GM19099 (cell line): ENCODE measurements around the gene ALDH3A1.

ENCODE experiments used
- POLR2A ChIP-seq: IDR thresholded peaks from 3 replicates; pipeline ENCODE4 v1.6.1; 2011; ENCODE audit warnings: low read depth; ENCODE audit not compliant: insufficient read length; ENCODE audit errors: extremely low read depth

The ALDH3A1 gene

DNA sequence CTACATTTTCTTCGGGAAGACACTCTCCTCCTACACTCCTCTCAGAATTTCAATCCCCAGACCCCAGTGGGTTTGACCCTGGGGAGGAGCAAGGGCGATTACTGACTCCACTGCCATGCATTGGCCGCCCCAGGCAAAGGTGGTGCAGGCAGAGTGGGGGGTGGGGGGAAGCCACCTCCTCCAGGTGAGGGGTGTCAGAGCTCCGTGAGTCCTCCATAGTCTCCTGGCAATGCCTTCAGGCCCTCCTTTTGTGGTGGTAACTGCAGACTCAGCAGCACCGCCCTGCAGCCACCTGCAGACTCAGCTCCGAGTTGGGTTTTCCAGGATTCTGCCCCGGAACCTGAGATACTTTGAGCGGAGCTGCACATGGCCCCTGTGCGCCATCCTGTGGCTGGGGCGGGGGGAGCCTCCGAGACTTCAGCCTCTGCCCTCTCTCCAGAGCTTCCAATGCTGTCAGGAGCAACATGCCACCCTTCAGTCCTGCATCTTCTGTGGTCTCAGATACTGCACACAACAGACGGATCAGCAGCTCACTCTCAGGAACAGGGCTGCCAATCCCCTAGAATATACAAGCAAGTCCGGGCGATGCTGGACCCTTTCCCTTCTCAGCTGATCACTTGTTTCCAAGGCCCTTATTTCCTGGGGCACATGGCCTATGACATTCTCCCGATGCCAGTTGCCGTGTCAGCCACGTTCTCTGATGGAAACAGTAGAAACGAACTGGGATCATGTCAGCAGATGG lies 29.3 kb downstream of the ALDH3A1 start:
- no peak for TF ChIP-seq POLR2A

DNA sequence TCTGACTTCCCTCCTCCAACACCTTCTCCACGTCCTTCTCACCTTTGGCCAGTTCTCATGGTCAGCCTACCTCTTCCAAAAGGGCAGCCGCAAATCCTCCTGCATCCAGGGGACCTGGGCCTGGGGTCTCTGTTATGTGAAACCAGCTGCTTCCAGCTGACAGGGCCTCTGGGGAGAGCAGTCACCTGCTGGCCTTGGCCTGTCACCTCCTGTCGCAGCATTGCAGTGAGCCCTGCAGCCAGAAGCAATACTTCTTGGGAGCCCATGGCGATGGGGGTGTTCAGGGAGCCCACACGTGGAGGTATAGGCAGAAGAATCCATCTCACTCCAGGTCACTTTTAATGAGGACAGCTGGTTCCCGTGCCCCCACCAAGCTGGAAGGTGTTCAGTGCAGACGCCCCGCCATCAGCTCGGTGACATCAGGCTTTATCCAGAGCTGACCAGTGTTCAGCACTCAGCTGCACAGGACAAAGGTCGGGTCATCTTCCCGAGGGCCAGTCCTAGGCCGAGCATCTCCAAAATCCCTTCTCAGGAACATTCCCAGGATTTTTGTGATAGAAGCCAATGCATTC lies 30.0 kb downstream of the ALDH3A1 start:
- no peak for TF ChIP-seq POLR2A

DNA sequence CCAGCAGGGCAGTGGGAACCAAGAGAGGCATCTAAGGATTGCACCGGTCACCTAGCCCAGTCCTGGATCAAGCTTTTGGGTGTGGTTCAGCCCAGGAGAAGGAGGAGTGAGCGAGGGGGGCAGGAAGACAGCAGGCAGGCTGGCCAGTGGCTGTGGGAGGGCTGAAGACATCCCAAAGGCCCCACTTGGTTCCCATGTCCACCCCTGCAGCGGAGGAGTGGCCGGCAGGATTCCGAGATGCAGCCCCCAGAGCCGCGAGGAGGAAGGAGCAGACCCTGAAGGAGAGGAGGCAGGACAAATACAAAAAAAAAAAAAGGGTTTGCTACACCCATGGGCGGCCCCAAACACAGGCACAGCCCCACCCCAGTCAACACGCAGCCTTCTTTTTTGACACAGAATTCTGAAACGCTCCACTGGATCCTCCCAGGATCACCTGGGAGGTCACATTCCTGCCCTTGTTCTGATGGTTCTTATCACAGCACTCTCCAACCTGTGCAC lies 30.6 kb downstream of the ALDH3A1 start:
- TF ChIP-seq POLR2A, result no peak

DNA sequence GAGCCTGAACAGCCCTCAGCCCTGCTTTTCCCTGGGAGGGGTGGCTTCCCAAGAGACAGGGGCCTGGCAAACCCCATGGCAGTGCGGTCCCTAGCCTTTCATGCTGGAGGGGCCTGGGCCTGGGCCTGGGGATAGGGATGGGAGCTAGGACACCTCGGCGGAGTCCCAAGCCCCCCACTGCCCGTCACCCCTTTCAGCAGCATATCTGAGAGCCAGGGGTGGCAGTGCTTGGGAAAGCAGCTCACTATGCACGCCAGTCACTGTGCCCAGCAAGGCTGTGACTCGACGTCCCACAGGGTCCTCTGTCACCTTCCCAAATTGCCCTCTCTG lies 31.1 kb downstream of the ALDH3A1 start:
- no peak for TF ChIP-seq POLR2A

DNA sequence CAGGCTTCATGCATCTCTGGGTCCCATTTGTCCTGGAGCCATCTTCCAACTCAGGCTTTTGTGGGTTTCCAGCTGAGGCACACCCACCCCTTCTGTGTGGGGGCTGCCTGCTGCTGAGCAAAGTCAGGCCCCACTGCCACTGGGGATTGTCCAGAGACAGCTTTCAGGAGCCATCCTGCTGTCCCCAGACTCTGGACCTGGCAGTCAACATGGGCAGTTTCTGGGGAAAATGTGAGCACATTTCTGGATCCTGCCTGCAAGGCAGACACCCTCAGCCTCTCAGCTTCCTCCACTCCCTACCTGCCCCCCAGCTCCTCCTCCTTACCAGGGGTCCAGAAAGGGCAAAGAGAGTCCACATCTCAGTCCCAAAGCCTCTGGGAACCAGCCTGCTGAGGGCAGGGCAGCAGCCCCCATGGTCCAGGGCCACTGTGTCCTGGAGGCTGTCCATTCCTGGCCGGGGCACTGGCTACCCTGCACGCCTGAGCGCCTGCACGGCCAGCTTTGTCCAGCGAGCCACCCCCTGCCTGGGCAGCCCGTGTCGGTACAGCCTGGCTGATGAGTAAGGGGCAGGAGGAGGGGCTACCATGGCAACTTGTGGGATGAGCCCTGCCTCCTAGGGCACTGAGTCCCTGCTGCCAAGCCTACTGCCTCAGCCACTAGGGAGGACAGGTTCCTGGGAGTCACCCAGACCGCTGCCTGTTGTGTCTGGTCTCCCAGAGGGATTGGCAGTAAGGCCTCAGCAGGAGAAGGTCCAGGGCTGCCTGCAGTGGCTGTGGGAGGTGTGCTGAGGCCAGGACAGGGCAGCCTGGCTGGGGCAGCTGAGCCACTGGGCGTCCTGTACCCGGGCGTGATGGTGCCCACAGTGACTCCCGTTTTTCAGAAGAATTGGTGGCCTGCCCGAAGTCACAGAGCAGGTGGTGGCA lies 31.7 kb downstream of the ALDH3A1 start, which contains the start of gene SLC47A2:
SLC47A2 (minus strand) TSS at position 477 of the 923 bp plus-strand sequence; CDS start at position 448, 29 bp downstream.
- TF ChIP-seq POLR2A, result no peak

DNA sequence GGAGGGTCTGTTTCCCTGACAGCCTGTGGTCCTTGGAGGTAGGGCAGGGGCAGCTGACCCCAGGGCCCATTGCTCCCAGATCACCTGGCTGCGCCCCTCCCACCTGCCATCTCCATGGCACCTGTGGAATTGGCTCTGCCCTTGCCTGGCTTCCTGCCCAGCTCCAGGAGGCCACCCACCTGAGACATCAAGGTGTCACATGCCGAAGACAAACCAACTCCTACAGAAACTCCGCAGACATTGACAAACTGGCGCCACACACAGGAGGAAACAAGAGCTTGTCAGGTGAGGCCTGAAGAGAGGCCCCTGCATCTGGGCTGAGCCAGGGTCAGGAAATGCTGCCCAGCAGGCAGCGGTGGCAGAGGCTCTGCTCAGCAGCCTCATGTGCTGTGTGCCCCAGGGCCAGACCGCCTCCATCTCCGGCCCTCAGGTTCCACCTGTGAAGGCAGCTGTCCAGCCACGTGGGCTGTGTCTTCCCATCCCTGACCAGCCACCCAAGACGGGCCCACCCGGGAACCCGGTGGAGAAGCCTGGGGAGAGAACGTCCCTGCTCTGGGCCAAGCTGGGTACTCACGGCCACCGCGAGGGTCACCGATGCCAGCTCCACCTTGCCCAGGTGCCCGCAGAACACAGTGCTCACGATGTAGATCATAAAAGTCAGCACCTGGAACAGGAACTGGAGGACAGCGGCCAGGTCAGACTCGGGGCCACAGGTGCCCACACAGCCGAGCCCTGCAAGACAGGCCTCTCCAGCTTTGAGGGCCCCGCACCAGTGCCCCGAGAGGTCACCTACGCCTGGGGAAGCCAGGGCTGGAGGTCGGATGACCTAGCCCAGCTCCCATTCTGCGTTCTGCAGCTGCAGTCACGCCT lies 33.3 kb downstream of the ALDH3A1 start:
- no peak for TF ChIP-seq POLR2A

DNA sequence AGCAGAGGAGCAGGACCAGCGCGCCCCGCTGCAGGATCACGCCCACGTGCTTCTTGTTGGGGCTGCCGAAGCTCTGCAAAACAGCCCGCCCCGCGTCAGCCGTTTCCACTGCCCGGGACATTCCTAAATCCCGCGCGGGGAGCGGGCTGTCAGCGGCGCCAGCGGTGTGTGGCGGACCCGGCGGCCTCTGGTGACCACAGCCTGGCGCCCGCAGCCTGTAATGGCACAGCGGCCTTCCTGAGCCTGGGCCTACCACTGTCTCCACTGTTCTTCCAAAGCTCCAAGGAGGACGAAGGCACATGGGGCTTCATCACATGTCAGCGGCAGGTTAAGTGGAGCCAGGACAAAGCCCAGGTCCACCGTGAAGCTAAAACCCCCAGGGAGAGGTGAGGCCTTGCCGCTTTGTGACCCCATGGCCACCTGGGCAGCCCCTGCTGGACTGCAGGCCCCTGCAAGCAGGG lies 34.2 kb downstream of the ALDH3A1 start:
- TF ChIP-seq POLR2A, result no peak

DNA sequence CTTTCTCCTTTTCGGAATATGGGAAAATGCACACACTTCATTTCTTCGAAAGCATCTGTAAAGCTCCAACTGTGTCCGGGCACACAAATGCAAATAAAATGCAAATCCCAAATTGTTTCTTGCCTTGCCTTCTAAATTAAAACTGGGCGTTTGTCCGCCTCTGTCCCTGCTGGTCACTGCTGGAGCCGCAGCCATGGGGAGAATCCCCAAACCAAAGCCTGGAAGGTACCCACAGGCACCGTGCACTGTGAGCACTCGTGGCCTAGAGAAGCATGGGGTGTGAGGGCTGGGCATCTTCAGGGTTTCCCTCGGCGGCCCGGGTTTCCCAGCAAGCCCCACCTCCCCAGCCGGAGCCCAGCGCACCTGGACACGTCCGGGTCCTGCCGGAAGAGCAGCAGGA lies 34.6 kb downstream of the ALDH3A1 start:
- TF ChIP-seq POLR2A, result no peak

DNA sequence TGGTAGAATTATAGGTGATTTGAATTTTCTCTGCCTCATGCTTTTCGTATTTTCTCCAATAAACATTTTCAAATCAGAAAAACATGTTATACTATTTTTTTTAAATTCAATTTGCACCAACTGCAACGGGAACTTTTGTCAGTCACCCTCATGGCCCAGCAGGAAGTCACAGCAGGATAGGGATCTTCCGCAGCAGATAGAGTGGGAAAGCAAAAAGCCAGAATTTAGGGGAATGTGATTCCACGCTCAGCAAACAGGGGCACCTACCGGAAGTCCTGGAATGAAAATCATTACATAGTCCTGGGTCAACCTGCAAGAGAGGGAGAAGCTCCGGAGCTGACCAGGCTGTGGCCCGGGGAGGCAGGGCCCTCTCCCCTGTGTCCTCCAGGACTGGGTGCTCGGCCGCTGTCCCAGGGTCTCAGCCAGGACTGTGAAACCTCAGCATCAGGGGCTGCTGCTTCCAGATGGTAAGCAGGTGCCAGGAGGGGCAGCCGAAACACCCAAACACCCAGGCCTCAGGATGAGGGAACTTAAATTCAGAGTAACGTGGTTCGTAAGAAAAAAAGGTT lies 35.6 kb downstream of the ALDH3A1 start:
- TF ChIP-seq POLR2A, result no peak

DNA sequence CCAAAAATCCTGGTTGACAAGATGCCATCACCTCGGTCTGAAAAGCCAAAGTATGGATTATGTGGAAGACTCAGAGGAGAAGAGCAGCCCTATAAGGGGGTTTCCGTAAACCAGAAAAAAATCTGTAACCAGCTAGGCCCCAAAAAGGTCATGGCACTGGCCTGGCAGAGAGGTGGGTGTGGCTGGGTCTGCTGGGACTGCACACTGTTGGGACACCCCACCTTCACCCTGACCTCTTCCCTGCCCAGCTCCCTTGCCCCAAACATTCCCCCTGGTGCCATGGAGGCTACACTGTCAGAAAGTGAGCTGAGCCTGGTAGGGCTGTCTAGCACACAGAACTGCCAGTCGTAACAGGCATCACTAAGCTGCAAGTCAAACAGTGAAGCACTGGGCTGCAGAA lies 38.3 kb downstream of the ALDH3A1 start:
- no peak for TF ChIP-seq POLR2A

DNA sequence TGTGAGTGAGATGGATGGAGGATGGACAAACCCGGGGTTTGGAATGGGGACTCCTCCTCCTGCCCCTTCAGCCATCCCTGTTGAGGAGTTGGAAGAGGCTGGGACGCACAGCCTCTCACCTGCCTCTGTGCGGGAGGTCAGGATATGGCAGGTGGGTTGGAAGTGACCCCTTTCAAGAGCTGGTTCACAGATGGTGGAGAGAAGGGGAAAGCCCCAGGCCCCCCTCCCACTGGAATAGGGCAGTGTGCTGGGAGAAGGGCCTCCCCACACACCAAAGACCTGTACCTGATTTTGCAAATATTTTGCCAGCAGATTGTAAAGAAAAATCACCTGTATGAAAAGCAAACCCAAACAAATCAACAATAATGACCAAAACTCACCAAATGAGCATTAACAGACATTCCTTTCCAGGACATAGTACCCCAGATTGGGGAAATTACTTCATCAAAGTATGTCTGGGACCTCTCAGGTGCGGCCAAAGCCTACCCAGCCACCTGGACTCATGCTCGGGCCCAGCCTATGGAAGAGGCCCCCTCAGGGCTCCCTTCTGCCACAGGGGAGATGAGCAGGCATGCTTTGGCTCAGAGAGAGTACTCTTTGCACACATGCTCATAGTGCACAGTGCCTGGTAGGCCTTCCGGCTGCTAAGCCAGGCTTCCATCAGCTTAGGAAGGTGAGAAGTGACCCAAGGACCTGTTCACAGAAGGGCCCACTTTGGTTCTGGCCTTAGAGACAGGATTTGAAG lies 39.5 kb downstream of the ALDH3A1 start:
- TF ChIP-seq POLR2A, result no peak

DNA sequence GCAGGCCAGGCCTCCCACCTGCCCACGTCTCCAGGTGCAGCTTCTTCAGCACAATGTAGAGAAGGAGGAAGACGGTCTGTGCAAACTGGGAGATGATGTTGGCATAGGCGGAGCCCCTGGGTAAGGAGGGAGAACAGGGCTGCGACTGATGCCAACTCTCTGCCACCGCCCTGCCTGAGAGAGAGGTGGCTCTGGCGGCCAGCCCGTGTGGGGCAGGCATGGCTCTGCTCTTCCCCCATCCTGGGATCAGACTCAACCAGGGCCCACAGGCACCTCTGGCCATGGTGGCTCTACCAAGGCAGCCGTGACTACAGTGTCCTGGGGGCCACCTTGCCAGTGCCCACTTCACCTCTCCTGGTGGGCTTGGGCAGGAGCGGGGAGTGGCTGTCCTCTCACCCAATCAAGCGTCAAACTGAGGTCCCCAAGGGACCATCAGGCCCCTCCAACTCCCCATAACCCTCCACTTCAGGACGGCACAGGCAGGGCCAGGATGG lies 40.3 kb downstream of the ALDH3A1 start:
- no peak for TF ChIP-seq POLR2A
